ENCODE results near the gene PET100.
A peak's percentile ranks its signal among the peaks of the same experiment; 100 is the strongest.

PET100 gene, protein sequence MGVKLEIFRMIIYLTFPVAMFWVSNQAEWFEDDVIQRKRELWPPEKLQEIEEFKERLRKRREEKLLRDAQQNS

GRCh38 chr19:7629347-7630054 lies at the start of gene PET100, which contains the start of gene XAB2:
PET100 (plus strand) TSS chr19:7629793; CDS start chr19:7629834, 41 bp downstream.
XAB2 (minus strand) TSS chr19:7629545; CDS start chr19:7629527, 18 bp downstream.
- DNase-seq: peak; percentile 93 to 100 (median 98)

DNA sequence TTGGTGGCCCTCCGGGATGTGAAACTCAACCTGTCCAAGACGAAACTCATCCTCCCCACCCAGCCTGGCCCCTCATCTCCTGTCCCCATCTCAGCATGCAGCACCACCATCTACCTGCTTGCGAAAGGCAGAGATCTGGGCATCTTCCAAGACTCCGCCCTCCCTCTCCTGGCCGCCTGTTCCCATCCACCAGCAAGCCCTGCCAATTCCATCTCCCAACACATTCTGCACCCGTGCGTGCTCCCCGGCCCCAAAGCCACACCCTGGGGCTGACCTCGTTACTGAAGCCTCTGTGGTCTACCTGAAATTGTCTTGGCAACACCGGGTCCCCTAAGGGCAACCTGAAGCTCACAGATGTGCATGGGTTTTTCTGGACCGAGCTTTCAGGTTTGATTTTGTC lies 47.1 kb upstream of the PET100 start:
- DNase-seq: no peak

GRCh38 chr19:7589822-7590221 lies 39.8 kb upstream of the PET100 start:
- DNase-seq: no peak

DNA sequence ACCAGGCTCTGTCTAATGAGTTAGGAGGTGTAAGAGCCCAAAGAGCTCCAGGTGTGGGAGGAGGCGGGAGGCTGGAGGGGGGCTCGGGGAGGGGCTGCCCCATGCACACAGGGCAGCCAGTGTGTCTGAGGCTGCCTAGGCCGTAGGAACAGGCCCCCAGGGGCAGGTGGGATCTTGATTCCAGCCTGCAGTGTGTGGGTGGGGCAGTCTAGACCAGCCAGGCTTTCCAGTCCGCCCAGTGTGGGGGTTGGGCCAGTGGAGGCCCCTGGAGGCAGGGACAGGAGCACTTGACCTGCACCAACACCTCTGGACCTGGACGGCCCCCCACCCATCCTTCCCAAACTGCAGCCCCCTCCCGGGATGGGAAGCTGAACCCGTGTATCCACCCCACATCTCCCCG lies 39.3 kb upstream of the PET100 start:
- peak in 1 of 3 experiments; percentile 18 for DNase-seq

GRCh38 chr19:7595466-7596133 lies 34.0 kb upstream of the PET100 start, which contains the start of gene CAMSAP3:
CAMSAP3 (plus strand) TSS chr19:7595863; CDS start chr19:7596003, 140 bp downstream.
- peak; percentile 64 to 91 (median 90) for DNase-seq

- DNase-seq: peak in 2 of 3 experiments; percentile 39 to 42
These were observed 33.2 kb upstream of the PET100 start for GRCh38 chr19:7596211-7596937.

GRCh38 chr19:7597689-7598088 lies 31.9 kb upstream of the PET100 start:
- DNase-seq: no peak

DNA sequence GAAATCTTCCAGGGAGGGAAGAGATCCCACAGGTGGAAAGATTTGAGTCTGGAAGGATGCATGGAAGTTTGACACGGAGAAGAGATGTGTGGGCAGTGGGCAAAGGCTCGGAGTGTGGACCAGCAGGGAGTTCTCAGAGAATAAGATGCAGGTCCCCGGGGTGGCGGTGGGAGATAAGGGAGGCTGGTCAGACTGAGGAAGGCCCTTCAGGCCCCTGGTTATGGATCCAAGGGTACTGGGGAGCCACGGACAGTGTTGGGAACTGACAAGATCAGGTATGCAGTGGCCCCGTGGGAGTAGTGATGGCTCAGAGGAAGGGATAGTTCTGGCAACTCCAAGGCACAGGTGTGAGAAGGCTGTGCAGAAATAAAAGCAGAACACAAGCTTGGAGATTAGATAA lies 31.4 kb upstream of the PET100 start:
- DNase-seq: no peak

GRCh38 chr19:7600721-7601120 lies 28.9 kb upstream of the PET100 start:
- DNase-seq: no peak

GRCh38 chr19:7602240-7602934 lies 27.2 kb upstream of the PET100 start:
- DNase-seq: no peak

DNA sequence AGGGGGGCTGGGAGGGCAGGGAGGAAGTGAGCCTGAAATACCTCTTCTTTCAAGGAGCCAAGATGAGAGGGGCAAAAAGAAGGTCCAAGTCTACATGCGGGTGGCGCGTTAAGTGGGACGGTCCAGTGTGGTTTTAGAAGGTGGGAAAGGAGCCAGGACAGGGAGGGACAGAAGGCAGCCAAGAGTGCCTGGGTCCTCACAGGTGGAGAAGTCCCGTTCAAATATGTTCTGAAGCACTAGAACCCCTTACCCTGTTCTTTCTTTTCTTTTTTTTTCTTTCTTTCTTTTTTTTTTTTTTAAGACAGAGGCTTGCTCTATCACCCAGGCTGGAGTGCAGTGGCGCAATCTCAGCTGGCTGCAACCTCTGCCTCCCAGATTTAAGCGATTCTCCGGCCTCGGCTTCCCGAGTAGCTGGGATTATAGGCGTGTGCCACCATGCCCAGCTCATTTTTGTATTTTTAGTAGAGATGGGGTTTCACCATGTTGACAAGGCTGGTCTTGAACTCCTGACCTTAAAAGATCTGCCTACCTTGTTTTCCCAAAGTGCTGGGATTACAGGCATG lies 26.6 kb upstream of the PET100 start:
- DNase-seq: no peak

DNA sequence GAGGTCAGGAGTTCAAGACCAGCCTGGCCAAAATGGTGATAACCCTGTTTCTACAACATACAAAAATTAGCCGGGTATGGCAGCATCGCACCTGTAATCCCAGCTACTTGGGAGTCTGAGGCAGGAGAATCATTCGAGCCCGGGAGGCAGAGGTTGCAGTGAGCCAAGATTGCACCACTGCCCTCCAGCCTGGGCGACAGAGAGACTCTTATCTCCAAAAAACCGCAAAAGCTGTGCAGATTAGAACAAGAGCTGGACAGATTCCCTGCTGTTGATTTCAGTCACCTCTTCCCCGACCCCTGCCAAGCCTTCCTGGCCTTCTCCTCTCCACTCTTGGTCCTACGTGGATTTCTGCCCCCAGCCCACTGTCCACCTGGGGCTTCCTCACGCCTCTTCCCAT lies 25.7 kb upstream of the PET100 start:
- DNase-seq: no peak

DNA sequence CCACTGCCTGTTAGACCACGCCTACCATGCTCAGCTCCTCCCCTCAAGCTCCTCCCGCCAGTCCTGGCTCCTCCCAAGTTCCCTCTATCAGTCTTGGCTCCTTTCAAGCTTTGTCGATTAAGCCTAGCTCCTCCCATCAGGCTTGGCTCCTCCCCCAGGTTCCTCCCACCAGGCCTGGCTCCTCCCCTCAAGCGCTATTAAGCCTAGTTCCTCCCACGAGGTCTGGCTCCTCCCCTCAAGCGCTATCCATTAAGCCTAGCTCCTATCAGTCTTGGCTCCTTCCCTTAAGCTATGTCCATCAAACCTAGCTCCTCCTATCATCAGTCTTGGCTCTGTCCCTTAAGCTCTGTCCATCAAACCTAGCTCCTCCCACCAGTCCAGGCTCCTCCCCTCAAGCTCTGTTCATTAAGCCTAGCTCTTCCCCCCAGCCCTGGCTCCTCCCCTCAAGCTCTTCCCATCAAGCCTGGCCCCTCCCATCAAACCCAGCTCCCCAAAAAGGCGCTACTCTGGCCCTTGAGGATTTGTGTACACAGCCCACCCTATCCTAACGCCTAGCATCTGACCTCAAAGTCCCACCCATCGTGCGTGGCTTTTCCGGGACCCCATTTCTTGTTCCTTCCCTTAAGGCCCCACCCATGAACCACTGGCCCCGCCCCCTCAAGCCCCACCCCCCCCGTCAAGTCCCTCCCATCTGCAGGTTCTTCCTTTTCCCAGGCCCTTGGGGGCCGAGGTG lies 23.9 kb upstream of the PET100 start:
- peak in 2 of 3 experiments; percentile 10 to 50 for DNase-seq

- no peak for DNase-seq
These were observed 23.3 kb upstream of the PET100 start for GRCh38 chr19:7606289-7606688.

DNA sequence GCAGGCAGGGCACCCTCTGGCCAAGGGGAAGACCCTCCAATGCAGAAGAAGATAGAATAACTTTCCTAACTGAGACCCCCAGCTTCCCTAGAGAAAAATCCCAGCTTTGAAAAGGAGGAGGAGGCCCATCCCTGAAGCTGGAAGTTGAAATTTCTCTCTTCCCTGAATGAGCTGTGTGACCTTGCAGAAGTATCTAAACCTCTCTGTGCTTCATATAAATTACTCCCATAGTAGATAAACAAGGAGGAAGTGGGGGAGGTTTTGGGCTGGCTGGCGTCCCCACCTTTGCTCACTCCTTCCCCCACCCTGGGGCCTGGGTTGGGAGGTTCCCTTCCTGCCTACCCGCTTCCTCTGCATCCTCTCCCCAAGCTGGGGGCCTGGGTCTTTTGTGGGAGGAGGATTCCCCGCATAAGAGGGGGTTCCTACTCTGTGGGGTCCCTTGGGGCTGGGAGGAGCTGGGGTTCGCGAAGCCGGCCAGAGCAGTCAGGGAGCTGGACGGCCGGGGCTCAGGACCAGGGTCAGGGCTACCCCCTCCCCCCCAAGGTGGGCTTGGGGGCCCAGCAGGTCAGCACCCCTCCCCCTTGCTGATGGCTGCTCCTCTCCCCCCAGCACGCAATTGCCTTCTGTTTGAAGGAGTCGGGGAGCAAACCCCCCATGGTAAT lies 22.2 kb upstream of the PET100 start:
- DNase-seq: no peak

- no peak for DNase-seq
These were observed 21.6 kb upstream of the PET100 start for GRCh38 chr19:7607874-7608560.

DNA sequence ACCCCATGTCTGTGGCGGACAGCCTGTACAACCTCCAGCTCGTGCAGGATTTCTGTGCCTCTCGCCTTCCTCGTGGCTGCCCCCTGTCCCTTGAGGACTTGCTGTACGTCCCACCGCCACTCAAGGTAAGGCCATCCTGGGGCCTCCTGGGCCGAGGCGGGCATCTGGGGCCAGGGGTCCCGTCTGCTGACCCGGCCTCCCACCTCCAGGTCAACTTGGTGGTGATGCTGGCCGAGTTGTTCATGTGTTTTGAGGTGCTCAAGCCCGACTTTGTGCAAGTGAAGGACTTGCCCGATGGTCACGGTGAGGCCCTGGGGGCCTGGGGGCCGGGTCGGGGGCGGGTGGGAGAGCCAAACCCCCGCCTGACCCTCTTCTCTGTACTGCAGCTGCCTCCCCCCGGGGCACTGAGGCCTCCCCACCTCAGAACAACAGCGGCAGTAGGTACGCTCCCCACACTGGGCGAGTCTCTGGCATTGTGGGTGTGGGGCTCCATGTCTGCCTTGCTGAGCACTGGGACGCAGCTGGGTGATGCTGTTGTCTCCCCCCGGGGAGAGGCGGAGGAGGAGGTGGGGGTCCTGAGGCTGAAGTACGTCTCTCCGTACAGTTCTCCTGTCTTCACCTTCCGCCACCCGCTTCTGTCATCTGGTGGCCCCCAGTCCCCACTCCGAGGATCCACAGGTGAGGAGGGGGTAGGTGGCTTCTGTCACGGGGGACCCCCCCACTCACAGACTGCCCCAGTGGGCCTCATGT lies 18.9 kb upstream of the PET100 start:
- DNase-seq: no peak

DNA sequence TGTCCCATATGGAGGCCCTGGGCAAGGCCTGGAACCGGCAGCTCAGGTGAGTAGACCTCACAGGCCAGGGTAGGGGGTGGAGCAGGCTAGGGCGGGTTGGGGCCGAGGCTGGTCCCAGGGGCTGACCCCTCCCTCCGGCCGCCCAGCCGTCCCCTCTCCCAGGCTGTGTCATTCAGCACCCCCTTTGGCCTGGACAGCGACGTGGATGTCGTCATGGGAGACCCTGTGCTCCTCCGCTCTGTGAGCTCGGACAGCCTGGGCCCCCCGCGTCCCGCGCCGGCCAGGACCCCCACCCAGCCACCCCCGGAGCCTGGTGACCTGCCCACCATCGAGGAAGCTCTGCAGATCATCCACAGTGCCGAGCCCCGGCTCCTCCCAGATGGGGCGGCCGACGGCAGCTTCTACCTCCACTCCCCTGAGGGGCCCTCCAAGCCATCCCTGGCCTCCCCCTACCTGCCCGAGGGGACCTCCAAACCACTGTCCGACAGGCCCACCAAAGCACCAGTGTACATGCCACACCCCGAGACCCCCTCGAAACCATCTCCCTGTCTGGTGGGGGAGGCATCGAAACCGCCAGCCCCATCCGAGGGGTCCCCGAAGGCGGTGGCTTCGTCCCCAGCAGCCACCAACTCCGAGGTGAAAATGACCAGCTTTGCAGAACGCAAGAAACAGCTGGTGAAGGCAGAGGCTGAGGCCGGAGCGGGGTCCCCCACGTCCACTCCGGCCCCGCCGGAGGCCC lies 17.9 kb upstream of the PET100 start:
- DNase-seq: no peak

Measured in NCI-H1417 (cell line).